AG04450 (cell line): ENCODE measurements around the gene SYN1. TPM values are rescaled to one million over a fixed set of nuclear protein-coding genes. Genes with fewer than 3 reads are reported as not detected.

ENCODE experiments used
- CTCF ChIA-PET: fragments of 300-600, 350-600 bp; formaldehyde crosslinking; extraction: SDS; loops from one replicate; lab custom pipeline; 2022; ENCODE audit warnings: antibody characterized with exemption, inconsistent platforms; lab: Charles Lee
- POLR2A ChIA-PET: fragments of 350-600 bp; formaldehyde crosslinking; extraction: SDS; loops from one replicate; lab custom pipeline; 2021; ENCODE audit warnings: antibody characterized with exemption, inconsistent platforms; lab: Yijun Ruan, JAX
- DNase-seq: peaks from one replicate; pipeline ENCODE4 v3.0.0-alpha.2; 2011; ENCODE audit warnings: low read depth, low spot score
- H3K27ac ChIP-seq: one replicate; pipeline ENCODE4 v1.5.1; 2012; ENCODE audit warnings: low read depth, low read length, control low read depth
- H3K27me3 ChIP-seq: one replicate; pipeline ENCODE4 v1.6.0; 2012; ENCODE audit warnings: low read length; ENCODE audit not compliant: control insufficient read depth, insufficient read depth
- H3K4me3 ChIP-seq: 2 replicates; pipeline ENCODE4 v1.5.1; 2011; ENCODE audit warnings: mild to moderate bottlenecking, low read depth, low read length, control low read depth
- H3K9me3 ChIP-seq: 2 replicates; pipeline ENCODE4 v1.5.1; 2012; ENCODE audit warnings: low read length; ENCODE audit not compliant: control insufficient read depth, insufficient read depth
- CTCF ChIP-seq: IDR thresholded peaks from 2 replicates; pipeline ENCODE4 v1.5.1; 2011; ENCODE audit warnings: low read depth, low read length, control low read depth, inconsistent platforms
- polyA plus RNA-seq: library from polyadenylated mRNA; depleted of rRNA; stranded (reverse); fragments of >200 nt; gene quantifications from 2 replicates; pipeline ENCODE4 v1.2.3, GENCODE V29; 2011

Gene SYN1
- polyA plus RNA-seq, 1 experiment, result 0.37 TPM

- CTCF ChIA-PET, result interaction anchor here (0.6 kb wide), 1 partner anchor 10 kb away, joined by 5 read pairs; no protein-coding TSS in a partner anchor
- H3K27ac ChIP-seq, result peak within 1 kb of the TSS; percentile 78
These were observed 30.7 kb upstream of the SYN1 start, which contains the start of gene ELK1 for GRCh38 chrX:47650164-47651042. TSS of gene ELK1 (minus strand) at chrX:47650563. CDS start at chrX:47641441, 9,122 bp downstream.

DNA sequence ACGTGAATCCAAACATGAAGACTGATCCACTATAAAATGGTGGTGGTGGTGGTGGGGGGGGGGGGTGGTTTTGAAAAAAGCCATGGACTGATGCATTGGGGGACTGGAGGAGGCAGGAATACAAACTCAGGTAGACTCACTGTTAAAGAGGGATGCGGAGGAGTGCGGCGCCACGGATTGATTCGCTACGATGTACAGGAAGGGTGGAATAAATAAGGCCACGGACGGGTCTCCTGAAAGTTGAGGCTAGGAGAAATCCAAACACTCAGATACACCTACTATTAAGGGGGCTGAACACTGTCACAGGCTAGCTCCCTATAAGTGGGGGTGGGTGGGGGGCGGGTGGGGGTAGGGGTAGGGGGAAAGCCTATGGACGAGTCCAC, 30.1 kb upstream of the SYN1 start:
- Histone ChIP-seq H3K27ac (peak overlapping the region; percentile 31), H3K27me3 (no peaks in the 10 kb centered on the region), H3K9me3 (no peaks in the 10 kb centered on the region; the same call in 1 of the 2 replicates), H3K4me3 (peak overlapping the region; percentile 76)
- POLR2A ChIA-PET, result no interaction called here
- DNase-seq, result no peak
- no peak for TF ChIP-seq CTCF
- CTCF ChIA-PET, result interaction anchor here (0.6 kb wide), 1 partner anchor 10 kb away, joined by 5 read pairs; no protein-coding TSS in a partner anchor

More at GRCh38 chrX:47650164-47651042, 30.7 kb upstream of the SYN1 start, which contains the start of gene ELK1:
- DNase-seq, result peak; percentile 97
- H3K4me3 ChIP-seq, result peak within 1 kb of the TSS; percentile 76
- no peaks in the 10 kb centered on the region for H3K27me3 ChIP-seq
- no peak for TF ChIP-seq CTCF
- POLR2A ChIA-PET, result interaction anchor here (0.6 to 1.4 kb wide), 4 partner anchors 12 to 1393 kb away, joined by 6 to 9 read pairs (median 6); partner anchors contain the start of gene TFE3
- H3K9me3 ChIP-seq, result no peaks in the 10 kb centered on the region; the same call in 1 of the 2 replicates

- DNase-seq, result no peak
- Histone ChIP-seq H3K9me3 (no peaks in the 10 kb centered on the region; the same call in 1 of the 2 replicates), H3K27ac (no peak overlapping the region), H3K27me3 (no peaks in the 10 kb centered on the region), H3K4me3 (peak overlapping the region; percentile 76)
- CTCF ChIA-PET, result no interaction called here
- POLR2A ChIA-PET, result interaction anchor here (0.7 kb wide), 1 partner anchor 26 kb away, joined by 3 read pairs; no protein-coding TSS in a partner anchor
- TF ChIP-seq CTCF, result no peak
These were observed 29.6 kb upstream of the SYN1 start for GRCh38 chrX:47649271-47649670.

DNA sequence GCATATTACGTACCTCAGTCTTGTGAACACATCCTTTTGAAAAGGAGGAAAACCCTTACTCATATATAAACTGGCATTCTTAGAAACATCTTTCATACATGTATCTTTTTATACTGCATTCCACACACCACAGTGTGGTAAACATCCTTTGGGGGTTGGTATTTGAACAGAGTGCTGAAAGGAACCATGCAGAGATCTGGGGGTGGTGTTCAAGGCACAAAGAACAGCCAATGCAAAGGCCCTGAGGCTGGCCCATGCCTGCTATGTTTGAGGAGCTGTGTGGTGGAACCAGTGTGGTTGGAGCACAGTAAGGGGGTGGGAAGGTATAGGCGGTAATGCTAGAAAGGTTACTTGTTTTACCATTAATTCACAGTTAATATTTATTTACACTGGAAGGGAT, 28.7 kb upstream of the SYN1 start:
- CTCF ChIA-PET, result interaction anchor here (0.8 kb wide), 1 partner anchor 125 kb away, joined by 4 read pairs; no protein-coding TSS in a partner anchor
- POLR2A ChIA-PET, result interaction anchor here (0.7 kb wide), 1 partner anchor 25 kb away, joined by 3 read pairs; no protein-coding TSS in a partner anchor
- H3K4me3 ChIP-seq, result peak overlapping the region; percentile 76

More for the DNA sequence above, 28.7 kb upstream of the SYN1 start:
- Histone ChIP-seq H3K9me3 (no peaks in the 10 kb centered on the region; the same call in 1 of the 2 replicates), H3K27ac (peak overlapping the region; percentile 52), H3K27me3 (no peaks in the 10 kb centered on the region)
- no peak for TF ChIP-seq CTCF
- DNase-seq, result no peak
